ENCODE results near the gene C22orf31.
"Not testable (repeated sequence)": the region's sequence is repeated elsewhere in the genome, so short reads cannot be mapped to it uniquely, and the experiment has no call there.

Gene C22orf31

GRCh38 chr22:29092243-29092642 is 30.6 kb upstream of the C22orf31 start:
- no peak for DNase-seq (ENCODE audit: low read depth)
- TF ChIP-seq CTCF (conservative IDR thresholded peaks at IDR 0.05; ENCODE audit: low read depth, low read length): no peak
- H3K4me3 ChIP-seq (ENCODE audit: low read depth, low read length): no peak overlapping the region

DNA sequence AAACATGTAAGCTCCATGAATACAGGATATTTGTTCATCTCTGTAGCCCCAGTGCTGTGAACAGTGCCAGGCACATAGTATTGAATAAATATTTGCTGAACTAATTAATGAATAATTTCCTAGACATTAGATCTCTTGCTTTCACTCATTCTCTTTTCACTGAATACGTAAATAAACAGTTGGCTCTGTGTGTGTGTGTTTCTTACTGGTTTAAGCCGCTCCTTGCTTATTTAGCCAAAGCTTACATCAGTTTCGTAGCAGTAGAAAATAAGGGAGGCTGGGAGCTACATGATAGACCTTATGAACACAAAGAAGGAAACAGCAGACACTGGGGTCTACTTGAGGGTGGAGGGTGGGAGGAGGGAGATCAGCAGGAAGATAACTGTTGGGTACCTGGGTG is 28.4 kb upstream of the C22orf31 start:
- no peak for TF ChIP-seq CTCF (conservative IDR thresholded peaks at IDR 0.05; ENCODE audit: low read depth, low read length)
- no peak for DNase-seq (ENCODE audit: low read depth)
- H3K4me3 ChIP-seq (ENCODE audit: low read depth, low read length): no peak overlapping the region

- no peak for TF ChIP-seq CTCF (conservative IDR thresholded peaks at IDR 0.05; ENCODE audit: low read depth, low read length)
- no peak overlapping the region for H3K4me3 ChIP-seq (ENCODE audit: low read depth, low read length)
- no peak for DNase-seq (ENCODE audit: low read depth)
Measured at GRCh38 chr22:29089507-29089906, 27.9 kb upstream of the C22orf31 start.

GRCh38 chr22:29088809-29089208 is 27.2 kb upstream of the C22orf31 start:
- H3K4me3 ChIP-seq (ENCODE audit: low read depth, low read length): no peak overlapping the region
- TF ChIP-seq CTCF (conservative IDR thresholded peaks at IDR 0.05; ENCODE audit: low read depth, low read length): no peak
- no peak for DNase-seq (ENCODE audit: low read depth)

DNA sequence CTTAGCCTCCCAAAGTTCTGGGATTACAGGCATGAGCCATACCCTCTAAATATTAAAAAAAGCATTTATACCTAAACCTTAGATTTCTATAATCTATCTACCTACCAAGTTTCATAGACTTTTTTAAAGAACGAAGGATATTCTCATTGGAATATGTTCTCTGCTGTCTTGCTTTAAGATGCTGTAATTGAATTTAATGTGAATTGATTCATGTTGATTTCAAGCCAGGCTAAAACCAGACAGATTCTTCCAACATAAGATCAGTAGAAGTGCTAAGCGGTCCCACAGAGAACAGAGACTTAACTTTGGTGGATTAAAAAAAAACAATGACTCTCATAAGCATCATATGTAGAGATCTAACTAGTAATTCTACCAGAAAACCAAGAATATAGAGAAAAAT is 25.4 kb upstream of the C22orf31 start:
- H3K4me3 ChIP-seq (ENCODE audit: low read depth, low read length): no peak overlapping the region
- no peak for TF ChIP-seq CTCF (conservative IDR thresholded peaks at IDR 0.05; ENCODE audit: low read depth, low read length)
- no peak for DNase-seq (ENCODE audit: low read depth)

DNA sequence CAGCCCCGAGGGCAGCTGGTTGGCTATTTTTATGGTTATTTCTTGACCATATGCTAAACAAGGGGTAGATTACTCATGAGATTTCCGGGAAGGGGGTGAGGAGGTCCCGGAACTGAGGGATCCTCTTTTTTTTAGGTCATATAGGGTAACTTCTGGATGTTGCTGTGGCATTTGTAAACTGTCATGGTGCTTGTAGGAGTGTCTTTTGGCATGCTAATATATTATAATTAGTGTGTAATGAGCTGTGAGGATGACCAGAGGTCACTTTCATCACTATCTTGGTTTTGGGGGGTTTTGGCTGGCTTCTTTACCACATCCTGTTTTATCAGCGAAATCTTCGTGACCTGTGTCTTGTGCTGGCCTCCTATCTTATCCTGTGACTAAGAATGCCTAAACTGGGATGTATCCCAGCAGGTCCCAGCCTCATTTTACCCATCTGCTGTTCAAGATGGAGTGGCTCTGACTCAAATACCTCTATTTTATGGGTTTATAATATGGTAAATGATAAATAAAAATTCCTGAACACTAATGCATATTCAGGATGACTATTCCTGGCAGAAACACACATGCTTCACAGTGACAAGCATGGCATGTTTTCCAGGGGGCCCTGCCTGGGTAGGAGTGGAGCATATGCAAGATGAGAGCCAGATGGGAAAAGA is 22.4 kb upstream of the C22orf31 start:
- H3K4me3 ChIP-seq (ENCODE audit: low read depth, low read length): no peak overlapping the region
- no peak for TF ChIP-seq CTCF (conservative IDR thresholded peaks at IDR 0.05; ENCODE audit: low read depth, low read length)
- DNase-seq (ENCODE audit: low read depth): no peak

DNA sequence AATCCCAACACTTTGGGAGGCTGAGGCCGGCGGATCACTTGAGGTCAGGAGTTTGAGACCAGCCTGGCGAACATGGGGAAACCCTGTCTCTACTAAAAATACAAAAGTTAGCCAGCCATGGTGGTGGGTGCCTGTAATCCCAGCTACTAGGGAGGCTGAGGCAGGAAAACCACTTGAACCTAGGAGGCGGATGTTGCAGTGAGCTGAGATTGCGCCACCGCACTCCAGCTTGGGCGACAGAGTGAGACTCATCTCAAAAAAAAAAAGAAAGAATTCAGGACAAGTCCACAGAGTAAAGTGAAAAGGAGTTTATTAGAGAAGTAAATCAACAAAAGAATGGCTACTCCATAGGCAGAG is 21.9 kb upstream of the C22orf31 start:
- not testable (repeated sequence) for DNase-seq (ENCODE audit: low read depth); H3K4me3 ChIP-seq (ENCODE audit: low read depth, low read length)
